Mesendoderm (in vitro differentiated cells): ENCODE results near the gene MCF2L.

ENCODE experiments used
- DNase-seq: peaks from one replicate; pipeline ENCODE4 v3.0.0; 2013
- H2AK5ac ChIP-seq: 2 replicates; pipeline ENCODE4 v1.6.1; 2013; ENCODE audit warnings: low read length, inconsistent platforms
- H2BK120ac ChIP-seq: 2 replicates; pipeline ENCODE4 v1.6.1; 2013; ENCODE audit warnings: low read depth, mild to moderate bottlenecking, low read length, moderate library complexity, mixed read lengths
- H2BK15ac ChIP-seq: replicated peaks from 2 replicates; pipeline ENCODE4 v1.6.1; 2013; ENCODE audit warnings: low read depth, mild to moderate bottlenecking, moderate library complexity
- H2BK5ac ChIP-seq: 2 replicates; pipeline ENCODE4 v1.6.1; 2013; ENCODE audit warnings: low read length, inconsistent platforms
- H3K18ac ChIP-seq: 2 replicates; pipeline ENCODE4 v1.6.1; 2013; ENCODE audit warnings: mild to moderate bottlenecking, low read length, mixed read lengths
- H3K23ac ChIP-seq: one replicate; pipeline ENCODE4 v1.6.1; 2013; ENCODE audit warnings: low read length
- H3K27ac ChIP-seq: 2 replicates; pipeline ENCODE4 v1.5.1; 2013; ENCODE audit warnings: low read depth, mild to moderate bottlenecking, inconsistent platforms, low read length, moderate library complexity
- H3K27me3 ChIP-seq: 2 replicates; pipeline ENCODE4 v1.6.1; 2013; ENCODE audit warnings: low read length, control low read depth, mild to moderate bottlenecking, inconsistent platforms; ENCODE audit not compliant: insufficient read depth, poor library complexity
- H3K36me3 ChIP-seq: 2 replicates; pipeline ENCODE4 v1.6.1; 2013; ENCODE audit warnings: low read length, inconsistent platforms; ENCODE audit not compliant: control insufficient read depth, insufficient read depth
- H3K4ac ChIP-seq: one replicate; pipeline ENCODE4 v1.6.1; 2013; ENCODE audit warnings: low read depth, mild to moderate bottlenecking, low read length, moderate library complexity
- H3K4me1 ChIP-seq: 2 replicates; pipeline ENCODE4 v1.6.1; 2013; ENCODE audit warnings: low read depth, low read length, inconsistent platforms; ENCODE audit not compliant: control insufficient read depth
- H3K4me2 ChIP-seq: 2 replicates; pipeline ENCODE4 v1.6.1; 2013; ENCODE audit warnings: low read length
- H3K4me3 ChIP-seq: 2 replicates; pipeline ENCODE4 v1.5.1; 2013; ENCODE audit warnings: mild to moderate bottlenecking, low read length
- H3K56ac ChIP-seq: one replicate; pipeline ENCODE4 v1.6.1; 2013; ENCODE audit warnings: low read length
- H3K79me1 ChIP-seq: 2 replicates; pipeline ENCODE4 v1.6.1; 2013; ENCODE audit warnings: low read length, inconsistent platforms
- H3K79me2 ChIP-seq: 2 replicates; pipeline ENCODE4 v1.6.1; 2013; ENCODE audit warnings: mild to moderate bottlenecking, low read length; ENCODE audit not compliant: control insufficient read depth, insufficient read depth
- H3K9ac ChIP-seq: 2 replicates; pipeline ENCODE4 v1.6.1; 2013; ENCODE audit warnings: low read length, inconsistent platforms
- H4K5ac ChIP-seq: one replicate; pipeline ENCODE4 v1.6.1; 2013; ENCODE audit warnings: low read length
- H4K8ac ChIP-seq: one replicate; pipeline ENCODE4 v1.6.1; 2013; ENCODE audit warnings: low read depth, mild to moderate bottlenecking, control low read depth, low read length, moderate library complexity
- WGBS: extraction: QIAGEN DNeasy Blood & Tissue Kit; methylation state at CpG from one replicate; pipeline ENCODE4 v1.1.7; 2013; ENCODE audit warnings: low lambda C conversion rate, missing lambda C conversion rate; ENCODE audit not compliant: insufficient coverage; ENCODE audit errors: extremely low coverage; 5-methylcytosine and 5-hydroxymethylcytosine counted together

The MCF2L gene

DNA sequence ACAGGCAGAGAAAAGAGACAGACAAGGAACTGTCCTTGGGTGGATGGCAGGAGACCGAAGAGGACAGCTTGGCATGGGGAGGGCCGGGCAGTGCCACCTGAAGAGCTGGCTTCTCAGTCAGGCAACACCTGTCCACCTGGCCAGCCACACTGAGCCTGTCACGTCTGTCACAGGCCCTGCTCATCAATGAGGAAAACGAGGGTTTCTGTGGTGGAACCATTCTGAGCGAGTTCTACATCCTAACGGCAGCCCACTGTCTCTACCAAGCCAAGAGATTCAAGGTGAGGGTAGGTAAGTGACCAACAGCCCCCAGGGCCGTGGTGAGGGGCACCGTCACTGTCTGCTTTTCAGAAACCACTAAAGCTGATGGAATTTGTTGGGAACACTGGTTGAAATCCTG is 178.2 kb downstream of the MCF2L start:
- no peak overlapping the region for H3K9ac ChIP-seq
- H3K4me2 ChIP-seq, result no peak overlapping the region
- H3K36me3 ChIP-seq, result no peaks in the 10 kb centered on the region
- no peaks in the 10 kb centered on the region for H3K27me3 ChIP-seq
- DNase-seq, result no peak
- H3K79me1 ChIP-seq, result no peaks in the 10 kb centered on the region
- no peak overlapping the region for H3K4me3 ChIP-seq
- H2BK5ac ChIP-seq, result no peak overlapping the region
- no peak overlapping the region for H3K56ac ChIP-seq
- H3K4me1 ChIP-seq, result no peaks in the 10 kb centered on the region
- H2BK120ac ChIP-seq, result no peak overlapping the region
- H3K79me2 ChIP-seq, result no peaks in the 10 kb centered on the region
- no peak overlapping the region for H4K8ac ChIP-seq
- no peak overlapping the region for H2AK5ac ChIP-seq
- no peak overlapping the region for H2BK15ac ChIP-seq
- H3K18ac ChIP-seq, result no peak overlapping the region
- no CpG with 5 or more reads among the region's 8 CpGs for WGBS
- H4K5ac ChIP-seq, result no peak overlapping the region
- no peak overlapping the region for H3K27ac ChIP-seq
- H3K23ac ChIP-seq, result no peak overlapping the region
- H3K4ac ChIP-seq, result no peak overlapping the region

DNA sequence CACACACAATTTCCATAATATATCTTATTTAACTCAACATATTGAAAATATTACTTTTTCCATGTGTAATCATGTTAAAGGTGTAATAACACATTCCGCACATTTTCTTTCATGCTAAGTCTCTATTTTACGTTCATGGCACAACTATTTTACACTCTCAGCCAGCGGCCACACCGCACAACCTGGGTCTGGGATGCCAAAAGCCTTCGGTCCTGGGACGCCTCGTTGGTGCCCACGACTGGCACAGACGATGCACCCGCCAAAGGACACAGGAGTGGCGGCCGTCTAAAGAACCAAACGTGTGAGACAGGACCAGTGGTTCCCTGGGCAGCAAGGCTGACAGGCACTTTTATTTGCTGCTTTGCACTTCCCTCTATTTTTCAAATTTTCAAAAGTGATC is 179.4 kb downstream of the MCF2L start:
- no peak overlapping the region for H3K4me3 ChIP-seq
- no peaks in the 10 kb centered on the region for H3K79me1 ChIP-seq
- no peaks in the 10 kb centered on the region for H3K4me1 ChIP-seq
- H2AK5ac ChIP-seq, result no peak overlapping the region
- H3K79me2 ChIP-seq, result no peaks in the 10 kb centered on the region
- no peak overlapping the region for H3K18ac ChIP-seq
- no peak overlapping the region for H4K8ac ChIP-seq
- H3K56ac ChIP-seq, result no peak overlapping the region
- no peak overlapping the region for H2BK120ac ChIP-seq
- H3K27me3 ChIP-seq, result no peaks in the 10 kb centered on the region
- H3K27ac ChIP-seq, result no peak overlapping the region
- no peak for DNase-seq
- no peak overlapping the region for H3K4ac ChIP-seq
- H2BK5ac ChIP-seq, result no peak overlapping the region
- WGBS, result 100% methylated on average over 1 of the region's 13 CpGs
- no peak overlapping the region for H3K9ac ChIP-seq
- H2BK15ac ChIP-seq, result no peak overlapping the region
- H4K5ac ChIP-seq, result no peak overlapping the region
- H3K36me3 ChIP-seq, result no peaks in the 10 kb centered on the region
- no peak overlapping the region for H3K23ac ChIP-seq
- no peak overlapping the region for H3K4me2 ChIP-seq

DNA sequence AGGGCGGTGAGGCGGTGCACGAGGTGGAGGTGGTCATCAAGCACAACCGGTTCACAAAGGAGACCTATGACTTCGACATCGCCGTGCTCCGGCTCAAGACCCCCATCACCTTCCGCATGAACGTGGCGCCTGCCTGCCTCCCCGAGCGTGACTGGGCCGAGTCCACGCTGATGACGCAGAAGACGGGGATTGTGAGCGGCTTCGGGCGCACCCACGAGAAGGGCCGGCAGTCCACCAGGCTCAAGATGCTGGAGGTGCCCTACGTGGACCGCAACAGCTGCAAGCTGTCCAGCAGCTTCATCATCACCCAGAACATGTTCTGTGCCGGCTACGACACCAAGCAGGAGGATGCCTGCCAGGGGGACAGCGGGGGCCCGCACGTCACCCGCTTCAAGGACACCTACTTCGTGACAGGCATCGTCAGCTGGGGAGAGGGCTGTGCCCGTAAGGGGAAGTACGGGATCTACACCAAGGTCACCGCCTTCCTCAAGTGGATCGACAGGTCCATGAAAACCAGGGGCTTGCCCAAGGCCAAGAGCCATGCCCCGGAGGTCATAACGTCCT is 180.0 kb downstream of the MCF2L start:
- no peaks in the 10 kb centered on the region for H3K79me2 ChIP-seq
- H3K27me3 ChIP-seq, result no peaks in the 10 kb centered on the region
- no peak overlapping the region for H3K23ac ChIP-seq
- no CpG with 5 or more reads among the region's 38 CpGs for WGBS
- no peak overlapping the region for H2BK15ac ChIP-seq
- H3K18ac ChIP-seq, result no peak overlapping the region
- no peaks in the 10 kb centered on the region for H3K79me1 ChIP-seq
- H3K4ac ChIP-seq, result no peak overlapping the region
- no peak overlapping the region for H2AK5ac ChIP-seq
- no peak for DNase-seq
- no peak overlapping the region for H3K56ac ChIP-seq
- H2BK5ac ChIP-seq, result no peak overlapping the region
- no peak overlapping the region for H3K9ac ChIP-seq
- no peak overlapping the region for H3K4me3 ChIP-seq
- no peak overlapping the region for H4K8ac ChIP-seq
- no peak overlapping the region for H3K4me2 ChIP-seq
- H3K27ac ChIP-seq, result no peak overlapping the region
- no peak overlapping the region for H2BK120ac ChIP-seq
- no peaks in the 10 kb centered on the region for H3K36me3 ChIP-seq
- H3K4me1 ChIP-seq, result no peaks in the 10 kb centered on the region
- H4K5ac ChIP-seq, result no peak overlapping the region
